MM.1S (cell line): ENCODE results near the gene GEMIN8.

ENCODE experiments used
- DNase-seq: peaks from one replicate; pipeline ENCODE4 v3.0.0-alpha.2; 2015
- H2AFZ ChIP-seq: fragments of 300-600 bp; sonication (generic); 2 replicates; pipeline ENCODE4 v1.6.0; 2016; ENCODE audit warnings: antibody characterized with exemption, low read length
- H3F3A ChIP-seq: fragments of 300-600 bp; sonication (generic); 2 replicates; pipeline ENCODE4 v1.6.1; 2016; ENCODE audit warnings: mild to moderate bottlenecking, antibody characterized with exemption, low read length, moderate library complexity, mixed read lengths; ENCODE audit not compliant: insufficient read depth
- H3K27ac ChIP-seq: fragments of 300-600 bp; sonication (generic); 2 replicates; pipeline ENCODE4 v1.5.1; 2016; ENCODE audit warnings: mild to moderate bottlenecking, low read length
- H3K27me3 ChIP-seq: fragments of 300-600 bp; sonication (generic); replicated peaks from 2 replicates; pipeline ENCODE4 v1.6.0; 2016; ENCODE audit warnings: low read length; ENCODE audit not compliant: insufficient read depth
- H3K36me3 ChIP-seq: fragments of 300-600 bp; sonication (generic); replicated peaks from 2 replicates; pipeline ENCODE4 v1.6.1; 2016; ENCODE audit warnings: mild to moderate bottlenecking, low read length, mixed read lengths; ENCODE audit not compliant: insufficient read depth
- H3K4me1 ChIP-seq: fragments of 300-600 bp; sonication (generic); 2 replicates; pipeline ENCODE4 v1.6.1; 2016; ENCODE audit warnings: low read length, mixed read lengths
- H3K4me2 ChIP-seq: fragments of 300-600 bp; sonication (generic); 2 replicates; pipeline ENCODE4 v1.6.0; 2016; ENCODE audit warnings: low read depth, low read length
- H3K4me3 ChIP-seq: fragments of 300-600 bp; sonication (generic); 2 replicates; pipeline ENCODE4 v1.5.1; 2016; ENCODE audit warnings: low read length, mixed read lengths
- H3K79me2 ChIP-seq: fragments of 300-600 bp; sonication (generic); 2 replicates; pipeline ENCODE4 v1.6.1; 2016; ENCODE audit warnings: mixed run types, low read length, mixed read lengths
- H3K9ac ChIP-seq: fragments of 300-600 bp; sonication (generic); 2 replicates; pipeline ENCODE4 v1.6.1; 2016; ENCODE audit warnings: low read length, mixed read lengths
- H3K9me2 ChIP-seq: fragments of 300-600 bp; sonication (generic); replicated peaks from 2 replicates; pipeline ENCODE4 v1.6.1; 2016; ENCODE audit warnings: mild to moderate bottlenecking, low read length, mixed read lengths; ENCODE audit not compliant: insufficient read depth
- H3K9me3 ChIP-seq: fragments of 300-600 bp; sonication (generic); replicated peaks from 2 replicates; pipeline ENCODE4 v1.6.1; 2016; ENCODE audit warnings: mild to moderate bottlenecking, low read length, mixed read lengths; ENCODE audit not compliant: insufficient read depth
- H4K20me1 ChIP-seq: fragments of 300-600 bp; sonication (generic); 2 replicates; pipeline ENCODE4 v1.6.1; 2016; ENCODE audit warnings: mild to moderate bottlenecking, low read length, moderate library complexity, mixed read lengths; ENCODE audit not compliant: insufficient read depth
- EZH2 ChIP-seq: fragments of 300-600 bp; sonication (generic); optimal IDR thresholded peaks from 2 replicates; pipeline ENCODE3; 2017; ENCODE audit warnings: low read depth, mild to moderate bottlenecking, antibody characterized with exemption, low read length, mixed read lengths
- EZH2phosphoT487 ChIP-seq: fragments of 300-600 bp; sonication (generic); IDR thresholded peaks from 2 replicates; pipeline ENCODE4 v1.6.1; 2018; ENCODE audit warnings: antibody characterized with exemption, low read length
- TF ChIP-seq, protein P1 (sequence below): fragments of 300-600 bp; sonication (generic); IDR thresholded peaks from 2 replicates; pipeline ENCODE4 v1.5.1; 2016; ENCODE audit warnings: antibody characterized with exemption, low read length, mixed read lengths

The GEMIN8 gene

DNA sequence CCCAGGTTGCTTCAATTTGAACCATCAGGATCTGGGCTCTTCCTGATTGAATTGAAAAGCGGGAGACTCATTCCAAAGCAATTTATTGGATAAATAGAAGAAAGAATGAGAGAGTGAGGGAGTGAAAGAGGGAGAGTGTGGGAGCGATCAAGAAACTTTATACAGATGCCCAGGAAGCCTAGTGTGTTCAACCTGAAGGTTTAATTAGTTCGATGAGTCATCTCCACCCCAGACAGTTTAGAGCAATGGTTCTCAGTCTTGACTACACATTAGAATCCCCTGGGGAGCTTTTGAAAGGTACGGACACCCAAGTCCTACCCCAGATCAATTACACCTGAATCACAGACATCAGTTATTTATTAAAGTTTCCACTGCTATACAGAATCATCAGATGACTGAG is 61.5 kb downstream of the GEMIN8 start:
- H3K9me2 ChIP-seq: no peaks in the 10 kb centered on the region
- no peaks in the 10 kb centered on the region for H3K27me3 ChIP-seq
- H2AFZ ChIP-seq: no peak overlapping the region
- H3K4me2 ChIP-seq: no peak overlapping the region
- no peaks in the 10 kb centered on the region for H3K9me3 ChIP-seq
- H3K4me1 ChIP-seq: no peaks in the 10 kb centered on the region
- H3K27ac ChIP-seq: no peak overlapping the region
- no peaks in the 10 kb centered on the region for H3F3A ChIP-seq
- H3K79me2 ChIP-seq: no peaks in the 10 kb centered on the region
- no peak for TF ChIP-seq EZH2
- TF ChIP-seq, protein P1, sequence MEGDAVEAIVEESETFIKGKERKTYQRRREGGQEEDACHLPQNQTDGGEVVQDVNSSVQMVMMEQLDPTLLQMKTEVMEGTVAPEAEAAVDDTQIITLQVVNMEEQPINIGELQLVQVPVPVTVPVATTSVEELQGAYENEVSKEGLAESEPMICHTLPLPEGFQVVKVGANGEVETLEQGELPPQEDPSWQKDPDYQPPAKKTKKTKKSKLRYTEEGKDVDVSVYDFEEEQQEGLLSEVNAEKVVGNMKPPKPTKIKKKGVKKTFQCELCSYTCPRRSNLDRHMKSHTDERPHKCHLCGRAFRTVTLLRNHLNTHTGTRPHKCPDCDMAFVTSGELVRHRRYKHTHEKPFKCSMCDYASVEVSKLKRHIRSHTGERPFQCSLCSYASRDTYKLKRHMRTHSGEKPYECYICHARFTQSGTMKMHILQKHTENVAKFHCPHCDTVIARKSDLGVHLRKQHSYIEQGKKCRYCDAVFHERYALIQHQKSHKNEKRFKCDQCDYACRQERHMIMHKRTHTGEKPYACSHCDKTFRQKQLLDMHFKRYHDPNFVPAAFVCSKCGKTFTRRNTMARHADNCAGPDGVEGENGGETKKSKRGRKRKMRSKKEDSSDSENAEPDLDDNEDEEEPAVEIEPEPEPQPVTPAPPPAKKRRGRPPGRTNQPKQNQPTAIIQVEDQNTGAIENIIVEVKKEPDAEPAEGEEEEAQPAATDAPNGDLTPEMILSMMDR: no peak
- no peak for TF ChIP-seq EZH2phosphoT487
- H4K20me1 ChIP-seq: no peaks in the 10 kb centered on the region
- no peak overlapping the region for H3K9ac ChIP-seq
- H3K4me3 ChIP-seq: no peak overlapping the region
- DNase-seq: no peak
- no peaks in the 10 kb centered on the region for H3K36me3 ChIP-seq

DNA sequence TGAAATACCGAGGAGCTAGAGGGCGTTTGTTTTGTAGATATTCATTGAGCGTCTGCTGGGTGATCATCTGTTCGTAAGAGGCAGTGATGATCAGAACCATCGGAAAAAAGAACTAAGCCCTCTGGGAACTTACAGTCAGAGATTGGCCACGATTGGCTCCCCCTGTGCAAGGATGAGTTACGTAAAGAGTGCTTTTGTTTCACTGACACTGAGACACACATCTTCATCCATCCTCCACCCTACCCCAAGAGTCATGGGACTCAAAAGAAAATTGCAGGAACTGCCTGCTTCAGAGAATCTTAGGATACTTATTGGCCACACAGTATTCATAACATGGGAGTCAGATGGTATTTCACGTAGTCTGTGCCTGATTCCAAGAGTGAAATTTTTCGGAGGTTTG is 62.1 kb downstream of the GEMIN8 start:
- H3K9me2 ChIP-seq: no peaks in the 10 kb centered on the region
- H3K27me3 ChIP-seq: no peaks in the 10 kb centered on the region
- no peak overlapping the region for H3K4me3 ChIP-seq
- H4K20me1 ChIP-seq: no peaks in the 10 kb centered on the region
- H3K36me3 ChIP-seq: no peaks in the 10 kb centered on the region
- H3K4me1 ChIP-seq: no peaks in the 10 kb centered on the region
- H3F3A ChIP-seq: no peaks in the 10 kb centered on the region
- no peak overlapping the region for H3K9ac ChIP-seq
- no peak overlapping the region for H3K27ac ChIP-seq
- DNase-seq: no peak
- no peaks in the 10 kb centered on the region for H3K79me2 ChIP-seq
- H2AFZ ChIP-seq: no peak overlapping the region
- H3K9me3 ChIP-seq: no peaks in the 10 kb centered on the region
- no peak overlapping the region for H3K4me2 ChIP-seq
- TF ChIP-seq EZH2 (no peak), EZH2phosphoT487 (no peak)
- TF ChIP-seq, protein P1: no peak

DNA sequence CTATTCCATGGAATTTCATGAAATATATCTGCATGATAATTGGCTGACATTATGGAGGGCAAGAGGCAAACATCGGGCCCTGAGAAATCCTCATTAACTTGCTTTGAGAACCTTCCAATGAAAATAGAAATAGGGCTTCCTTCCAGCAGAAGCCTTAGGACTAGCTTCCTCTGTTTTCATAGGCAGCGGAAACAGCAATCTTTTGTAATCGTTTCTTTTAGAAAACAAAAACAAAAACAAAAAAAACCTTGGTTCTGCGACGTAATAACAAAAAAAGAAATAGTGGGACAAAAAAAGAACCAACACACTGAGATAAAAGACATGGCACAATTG is 62.9 kb downstream of the GEMIN8 start:
- no peaks in the 10 kb centered on the region for H3K27me3 ChIP-seq
- DNase-seq: no peak
- no peak overlapping the region for H3K4me3 ChIP-seq
- no peaks in the 10 kb centered on the region for H3K9me2 ChIP-seq
- H3K9me3 ChIP-seq: no peaks in the 10 kb centered on the region
- H3K27ac ChIP-seq: no peak overlapping the region
- no peaks in the 10 kb centered on the region for H4K20me1 ChIP-seq
- no peaks in the 10 kb centered on the region for H3K79me2 ChIP-seq
- H3K9ac ChIP-seq: no peak overlapping the region
- TF ChIP-seq EZH2: no peak
- no peak for TF ChIP-seq EZH2phosphoT487
- TF ChIP-seq, protein P1: no peak
- no peak overlapping the region for H3K4me2 ChIP-seq
- H3K4me1 ChIP-seq: no peaks in the 10 kb centered on the region
- no peaks in the 10 kb centered on the region for H3F3A ChIP-seq
- no peak overlapping the region for H2AFZ ChIP-seq
- no peaks in the 10 kb centered on the region for H3K36me3 ChIP-seq
